Forelimb muscle (tissue), 1 donor: ENCODE results near the gene RAPGEF6. TPM values are rescaled to one million over a fixed set of nuclear protein-coding genes. Genes with fewer than 3 reads are reported as not detected.

Source experiments
- DNase-seq: peaks from one replicate; pipeline ENCODE4 v3.0.0-alpha.2; 2013; ENCODE audit warnings: low read depth
- polyA plus RNA-seq: library from polyadenylated mRNA; unstranded; fragments of 120-200 nt; gene quantifications from one replicate; pipeline ENCODE4 v1.2.1, GENCODE V29; 2013; ENCODE audit not compliant: insufficient read length

Gene RAPGEF6
- polyA plus RNA-seq, 1 donor: 9.5 TPM

DNA sequence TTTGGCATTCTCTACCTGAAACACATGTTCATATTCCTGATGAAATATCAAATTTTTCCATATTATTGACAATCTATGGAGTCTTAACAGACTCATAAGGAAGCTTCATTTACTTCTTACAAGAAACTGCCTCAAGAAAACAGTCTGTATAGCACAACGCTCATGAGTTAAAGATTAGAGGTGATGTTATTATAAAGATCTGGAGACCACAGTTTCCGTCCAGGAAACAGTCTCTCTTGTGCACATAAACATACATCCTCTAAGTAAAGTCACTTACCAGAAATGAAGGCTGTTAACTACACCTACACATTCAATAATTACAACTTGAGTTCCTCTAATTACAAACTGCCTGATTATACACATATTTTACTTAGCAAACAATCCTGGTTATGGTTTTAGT, 86.9 kb downstream of the RAPGEF6 start:
- no peak for DNase-seq

DNA sequence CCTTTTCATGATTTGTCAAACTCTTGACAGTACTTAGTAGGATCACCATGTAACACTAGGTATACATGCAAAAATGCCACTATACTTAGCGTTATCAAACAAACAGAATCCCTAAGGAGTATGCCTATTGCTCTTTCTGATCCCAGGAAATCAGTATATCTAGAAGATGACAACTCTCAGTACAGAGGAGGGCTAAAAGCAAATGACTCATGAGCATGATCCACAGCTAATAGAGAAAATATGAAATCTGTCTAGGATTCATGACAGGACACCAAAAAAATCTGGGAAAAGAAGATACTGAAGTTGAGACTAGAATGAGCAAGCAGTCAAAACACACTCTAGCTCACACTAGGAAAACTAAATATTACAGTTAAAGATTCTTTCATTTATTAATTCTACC, 89.2 kb downstream of the RAPGEF6 start:
- no peak for DNase-seq

DNA sequence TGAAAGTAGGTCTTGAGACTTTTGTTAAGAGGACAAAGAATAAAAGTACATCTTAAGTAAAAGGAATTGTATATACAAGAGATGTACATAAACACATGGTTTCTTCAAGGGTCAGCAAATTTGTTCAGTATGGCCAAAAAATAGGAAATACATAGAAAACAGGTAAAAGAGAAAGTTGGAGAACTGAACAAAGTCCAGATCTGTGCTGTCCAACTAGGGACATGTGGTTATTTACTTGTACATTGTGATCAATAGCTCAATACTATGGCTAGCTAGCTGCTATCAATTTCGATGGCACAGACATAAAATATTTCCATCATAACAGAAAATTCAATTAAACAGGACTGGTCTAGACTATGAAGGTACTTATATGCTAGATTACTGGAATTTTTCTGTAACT, 92.3 kb downstream of the RAPGEF6 start:
- DNase-seq: no peak

DNA sequence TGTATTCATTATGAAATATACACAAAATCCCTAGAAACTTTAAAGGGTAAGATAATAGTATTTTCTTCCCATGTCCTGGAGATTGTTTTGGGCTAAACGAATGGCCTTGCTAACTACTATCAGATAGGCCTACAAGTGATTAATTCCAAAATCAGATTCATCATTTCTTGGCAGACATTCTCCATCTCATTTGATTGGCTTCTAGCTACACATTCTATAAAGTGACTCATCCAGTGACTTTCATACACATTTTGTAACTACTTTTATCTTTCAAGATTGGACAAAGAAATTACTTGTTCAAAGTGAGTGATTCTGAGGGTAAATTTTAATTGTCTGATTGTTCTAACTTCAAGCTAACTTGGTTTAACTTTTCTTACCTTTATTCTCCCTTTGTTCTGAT, 93.3 kb downstream of the RAPGEF6 start:
- no peak for DNase-seq

- DNase-seq: no peak
Measured at GRCh38 chr5:131541071-131541470, 94.0 kb downstream of the RAPGEF6 start.

DNA sequence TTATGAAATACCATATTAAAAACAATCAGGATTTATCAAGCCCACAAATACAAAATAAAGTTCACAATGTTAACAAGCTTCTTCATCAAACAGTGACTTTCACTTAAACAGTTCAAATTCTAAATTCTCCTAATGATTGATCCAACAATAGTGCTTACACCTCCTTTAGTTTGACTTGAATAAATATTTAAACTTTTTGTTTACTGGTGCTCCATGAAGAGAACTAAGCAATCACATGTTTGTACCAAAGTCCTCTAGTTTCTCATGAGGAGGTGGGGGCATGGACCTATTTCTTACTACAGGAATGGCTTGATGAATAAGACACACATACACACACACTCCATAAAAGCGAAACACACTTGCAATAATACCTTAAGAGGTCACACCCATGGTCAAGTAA, 95.8 kb downstream of the RAPGEF6 start:
- no peak for DNase-seq

GRCh38 chr5:131538177-131538593, 96.8 kb downstream of the RAPGEF6 start:
- no peak for DNase-seq

- DNase-seq: no peak
Measured at GRCh38 chr5:131536850-131537448, 98.1 kb downstream of the RAPGEF6 start.

- DNase-seq: no peak
Measured at GRCh38 chr5:131536211-131536826, 98.7 kb downstream of the RAPGEF6 start.

DNA sequence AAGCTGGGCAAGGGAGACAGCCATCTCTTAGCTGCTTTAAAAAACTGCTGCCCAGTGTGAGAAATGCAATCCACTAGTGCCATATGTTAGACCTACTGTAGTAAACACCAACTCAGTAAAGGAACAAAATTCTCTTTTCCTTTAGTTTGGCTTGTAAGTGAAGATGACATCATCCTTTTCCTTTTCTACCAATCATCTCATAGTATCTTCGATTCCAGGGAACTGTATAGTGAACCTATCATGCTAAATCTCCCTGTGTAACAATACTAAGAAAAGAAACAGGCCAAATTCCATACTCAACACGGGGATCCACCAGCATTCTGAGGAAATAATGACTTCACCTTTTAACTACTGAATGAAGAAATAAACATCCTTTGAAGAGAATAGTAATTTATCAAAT, 100.1 kb downstream of the RAPGEF6 start:
- DNase-seq: no peak

DNA sequence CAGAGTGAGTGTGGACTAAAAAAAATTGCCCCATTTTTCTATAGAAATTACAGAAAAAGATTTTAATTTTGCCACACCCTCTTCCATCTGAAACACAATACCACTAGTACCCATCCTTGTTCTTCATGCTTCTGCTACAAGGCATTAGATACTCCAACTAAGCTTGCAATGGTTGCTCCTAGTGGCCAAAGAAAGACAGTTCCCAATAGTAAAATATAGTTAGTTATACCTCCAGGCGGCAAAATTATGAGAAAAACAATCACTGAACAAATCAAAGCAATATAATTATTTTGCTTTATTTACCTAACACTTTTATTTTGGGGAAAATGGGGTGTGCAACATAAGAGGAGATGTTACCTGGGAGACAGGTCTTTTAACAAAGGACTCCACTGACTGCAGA, 101.2 kb downstream of the RAPGEF6 start:
- no peak for DNase-seq

DNA sequence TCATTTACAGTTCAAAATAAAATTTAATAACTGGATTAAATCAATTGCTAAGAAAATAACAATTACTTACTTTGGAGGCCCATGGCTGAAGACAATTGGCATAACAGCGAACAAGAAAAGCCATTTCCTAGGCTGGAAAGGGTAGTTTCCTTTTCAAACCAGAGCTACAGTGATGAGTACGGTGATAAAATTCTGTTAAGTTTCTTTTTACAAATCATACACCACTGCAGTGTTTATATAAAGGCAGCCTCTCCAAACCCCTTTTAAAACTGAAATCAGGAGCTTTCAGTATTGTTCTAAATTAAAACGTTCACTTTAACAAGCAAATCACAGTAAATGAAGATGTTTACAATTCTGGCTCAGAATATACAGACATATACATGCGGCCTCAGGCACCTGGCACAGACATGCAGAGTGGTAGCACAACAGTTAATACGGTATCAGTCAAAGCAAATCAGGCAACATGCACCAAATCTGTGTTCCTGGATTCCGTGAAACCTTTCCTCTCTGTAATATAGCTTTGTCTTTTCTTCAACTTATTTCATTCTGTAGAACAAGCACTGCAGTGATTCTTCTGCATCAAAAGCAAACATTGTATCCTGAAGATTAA, 102.9 kb downstream of the RAPGEF6 start:
- DNase-seq: no peak

GRCh38 chr5:131530706-131531331, 104.2 kb downstream of the RAPGEF6 start:
- DNase-seq: no peak

DNA sequence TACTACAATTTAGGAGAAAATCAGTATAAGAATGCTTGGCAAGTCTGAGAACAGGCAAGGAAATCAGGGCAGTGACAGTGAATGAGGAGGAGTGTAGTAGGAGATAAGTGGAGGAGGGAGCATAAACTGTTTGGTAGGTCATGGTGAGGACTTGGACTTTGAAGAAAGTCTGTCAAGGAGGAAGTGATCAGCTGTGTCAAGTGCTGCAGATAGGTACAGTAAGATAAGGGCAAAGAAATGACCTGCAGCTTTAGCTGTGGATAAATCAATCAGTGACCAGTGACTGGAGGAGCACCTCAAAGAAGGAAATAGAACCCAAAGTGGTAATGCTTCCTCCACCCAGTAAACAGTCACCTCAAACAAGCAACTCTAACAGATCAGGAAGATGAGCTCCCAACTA, 106.3 kb downstream of the RAPGEF6 start:
- no peak for DNase-seq

- no peak for DNase-seq
Measured at GRCh38 chr5:131525805-131526204, 109.2 kb downstream of the RAPGEF6 start.

GRCh38 chr5:131524431-131524830, 110.6 kb downstream of the RAPGEF6 start:
- DNase-seq: no peak

- no peak for DNase-seq
Measured at GRCh38 chr5:131523500-131524185, 111.4 kb downstream of the RAPGEF6 start.

GRCh38 chr5:131521252-131521651, 113.8 kb downstream of the RAPGEF6 start:
- DNase-seq: no peak

DNA sequence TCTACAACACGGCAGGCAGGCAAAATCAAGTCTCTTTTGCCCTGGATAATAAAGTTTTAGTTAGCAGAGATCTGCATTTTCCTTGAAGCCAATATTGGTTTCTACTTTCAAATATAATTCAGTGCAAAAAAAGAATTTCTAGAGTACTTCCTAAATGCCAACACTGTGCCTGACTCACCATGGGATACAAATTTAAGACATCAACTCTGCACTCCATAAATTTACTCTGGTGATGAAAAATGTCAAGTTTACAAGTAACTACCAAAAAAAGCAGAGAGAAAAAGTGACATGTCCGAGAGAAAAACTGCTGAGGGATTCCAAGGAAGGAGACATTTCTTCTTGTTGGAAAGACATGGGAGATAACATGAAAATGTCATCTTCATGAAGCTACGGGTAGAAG, 119.7 kb downstream of the RAPGEF6 start:
- DNase-seq: no peak

- no peak for DNase-seq
Measured at GRCh38 chr5:131514316-131515283, 120.4 kb downstream of the RAPGEF6 start.

DNA sequence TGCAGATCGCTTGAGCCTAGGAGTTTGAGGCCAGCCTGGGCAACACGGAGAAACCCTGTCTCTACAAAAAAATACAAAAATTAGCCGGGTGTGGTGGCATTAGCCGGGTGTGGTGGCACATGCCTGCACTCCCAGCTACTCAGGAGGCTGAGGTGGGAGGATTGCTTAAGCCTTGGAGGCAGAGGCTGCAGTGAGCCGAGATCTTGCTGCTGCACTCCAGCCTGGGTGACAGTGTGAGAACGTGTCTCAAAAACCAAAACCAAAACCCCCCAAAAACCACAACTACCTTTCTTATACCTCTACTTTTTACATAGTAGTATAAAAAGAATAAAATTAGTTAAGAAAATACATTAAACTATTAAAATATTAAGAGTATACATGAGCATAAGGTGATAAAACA, 121.2 kb downstream of the RAPGEF6 start:
- DNase-seq: no peak
